ENCODE data around the gene DDX39A.

Gene DDX39A

GRCh38 chr19:14434543-14435319 is 15.6 kb upstream of the DDX39A start:
- peak; percentile 38 for DNase-seq (ENCODE audit: low spot score)

GRCh38 chr19:14433554-14434501 is 14.7 kb upstream of the DDX39A start:
- peak; percentile 53 for DNase-seq (ENCODE audit: low spot score)

- DNase-seq (ENCODE audit: low spot score): peak; percentile 36
These were observed 13.8 kb upstream of the DDX39A start, which contains the start of gene PKN1 for GRCh38 chr19:14432791-14433553. PKN1 (plus strand) TSS chr19:14433306; CDS start chr19:14433522, 216 bp downstream.

GRCh38 chr19:14430712-14431111 is 11.6 kb upstream of the DDX39A start:
- no peak for DNase-seq (ENCODE audit: low spot score)

GRCh38 chr19:14428882-14429416 is 9.8 kb upstream of the DDX39A start:
- no peak for DNase-seq (ENCODE audit: low spot score)

GRCh38 chr19:14427461-14427860 is 8.3 kb upstream of the DDX39A start:
- DNase-seq (ENCODE audit: low spot score): no peak

GRCh38 chr19:14425696-14426138 is 6.6 kb upstream of the DDX39A start:
- no peak for DNase-seq (ENCODE audit: low spot score)

- no peak for DNase-seq (ENCODE audit: low spot score)
These were observed 360 bp downstream of the DDX39A start for GRCh38 chr19:14418856-14419105.

GRCh38 chr19:14416817-14417231 is 2.3 kb downstream of the DDX39A start:
- no peak for DNase-seq (ENCODE audit: low spot score)

GRCh38 chr19:14414926-14415690 is 4.0 kb downstream of the DDX39A start:
- DNase-seq (ENCODE audit: low spot score): no peak

GRCh38 chr19:14413693-14414181 is 5.4 kb downstream of the DDX39A start:
- no peak for DNase-seq (ENCODE audit: low spot score)

- DNase-seq (ENCODE audit: low spot score): no peak
These were observed 6.0 kb downstream of the DDX39A start for GRCh38 chr19:14412996-14413692.

- DNase-seq (ENCODE audit: low spot score): no peak
These were observed 6.7 kb downstream of the DDX39A start for GRCh38 chr19:14412324-14412995.

- no peak for DNase-seq (ENCODE audit: low spot score)
These were observed 7.2 kb downstream of the DDX39A start for GRCh38 chr19:14411938-14412245.

GRCh38 chr19:14411161-14411937 is 7.8 kb downstream of the DDX39A start:
- DNase-seq (ENCODE audit: low spot score): no peak

GRCh38 chr19:14410091-14411051 is 8.8 kb downstream of the DDX39A start:
- DNase-seq (ENCODE audit: low spot score): no peak

GRCh38 chr19:14409146-14410023 is 9.8 kb downstream of the DDX39A start:
- DNase-seq (ENCODE audit: low spot score): no peak
